HL-60/S4 (cell line): ENCODE measurements around the gene FGF14.

ENCODE experiments used
- in situ Hi-C: fragments of 300-500 bp; cut with MboI; formaldehyde crosslinking; loops from 2 replicates; pipeline ENCODE4 v1.14.3; 2022; ENCODE audit warnings: low sequenced_read_pairs

FGF14 gene

DNA sequence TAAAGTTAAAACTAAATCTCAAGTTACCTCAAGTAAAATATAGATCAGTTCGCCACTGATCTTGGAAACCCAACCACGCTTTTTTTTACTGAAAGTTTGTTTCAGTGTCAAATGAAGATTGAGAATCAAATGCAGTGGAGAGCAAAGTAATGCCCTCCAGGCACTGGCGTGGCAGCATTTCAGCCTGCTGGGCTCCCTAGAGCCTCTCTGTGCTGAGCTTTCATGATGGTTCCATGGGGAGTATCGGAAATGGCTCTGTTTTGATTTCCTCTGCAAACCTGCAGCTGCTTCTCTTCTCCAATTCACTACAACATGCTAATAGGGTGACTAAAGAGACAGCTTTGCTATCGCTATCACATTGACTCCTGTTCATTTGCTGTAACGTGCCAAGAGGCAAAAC is 141.6 kb downstream of the FGF14 start:
- in situ Hi-C loops = no loop called here

GRCh38 chr13:102255409-102255808 is 146.4 kb downstream of the FGF14 start:
- in situ Hi-C loops = no loop called here

DNA sequence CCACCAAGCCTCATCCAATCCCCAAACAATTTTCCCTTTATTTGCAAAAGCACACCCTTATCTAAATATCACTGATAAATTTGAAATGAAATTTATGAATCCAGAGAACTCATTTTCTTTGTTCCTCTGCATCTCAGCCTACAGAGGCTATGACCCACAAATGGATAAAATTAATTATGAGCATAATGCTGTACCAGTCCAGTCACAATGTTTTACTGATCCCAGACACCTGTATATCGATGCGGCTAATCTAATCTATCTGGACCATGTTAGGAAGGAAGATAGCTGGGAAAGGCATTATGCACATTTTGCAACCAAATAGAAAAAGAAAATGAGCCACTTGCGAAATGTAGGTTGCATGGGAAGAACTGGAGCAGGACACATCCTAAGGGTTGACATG is 150.0 kb downstream of the FGF14 start:
- in situ Hi-C loops = no loop called here

GRCh38 chr13:102250448-102250847 is 151.4 kb downstream of the FGF14 start:
- in situ Hi-C loops = no loop called here

- in situ Hi-C loops = no loop called here
These were observed 157.1 kb downstream of the FGF14 start for GRCh38 chr13:102244607-102245227.

DNA sequence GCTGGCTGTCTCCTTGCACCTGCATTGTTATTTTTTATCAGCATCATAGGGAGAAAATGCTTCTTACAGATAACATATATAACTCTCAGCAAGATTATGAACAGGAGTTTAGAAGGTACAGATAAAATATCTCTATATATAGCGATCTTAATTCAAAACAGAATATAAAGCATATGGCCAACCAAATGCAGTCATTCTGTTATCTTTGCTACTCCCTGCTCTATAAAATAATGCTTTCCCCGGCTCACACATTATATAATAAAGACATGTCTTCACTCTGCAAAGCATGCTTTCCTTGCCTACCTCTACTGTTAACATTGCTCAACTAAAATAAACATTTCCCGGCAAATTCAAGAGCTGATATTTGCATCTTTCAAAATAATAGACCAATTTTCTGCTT is 161.7 kb downstream of the FGF14 start:
- in situ Hi-C loops = no loop called here

- in situ Hi-C loops = no loop called here
These were observed 164.6 kb downstream of the FGF14 start for GRCh38 chr13:102237230-102237629.

- in situ Hi-C loops = no loop called here
These were observed 165.0 kb downstream of the FGF14 start for GRCh38 chr13:102236830-102237229.

DNA sequence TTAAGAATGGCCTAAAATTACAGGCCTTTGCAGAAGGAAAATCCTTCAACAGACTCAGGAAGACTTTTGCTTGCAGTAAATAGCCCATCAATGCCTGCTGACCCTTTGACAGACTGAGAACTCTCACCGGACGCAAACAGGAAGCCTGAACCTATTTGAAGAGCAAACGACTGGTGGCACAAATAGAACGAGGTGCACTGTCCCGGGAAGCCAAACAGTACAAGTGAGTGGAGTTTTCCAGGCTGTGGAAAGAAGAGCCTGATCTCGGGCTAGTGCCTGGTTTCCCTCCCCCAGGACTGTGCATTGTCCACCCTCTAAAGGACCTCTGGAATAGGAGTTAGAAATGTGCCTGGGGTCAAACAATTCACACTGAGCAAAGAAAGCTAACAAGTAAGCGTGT is 165.5 kb downstream of the FGF14 start:
- in situ Hi-C loops = no loop called here

DNA sequence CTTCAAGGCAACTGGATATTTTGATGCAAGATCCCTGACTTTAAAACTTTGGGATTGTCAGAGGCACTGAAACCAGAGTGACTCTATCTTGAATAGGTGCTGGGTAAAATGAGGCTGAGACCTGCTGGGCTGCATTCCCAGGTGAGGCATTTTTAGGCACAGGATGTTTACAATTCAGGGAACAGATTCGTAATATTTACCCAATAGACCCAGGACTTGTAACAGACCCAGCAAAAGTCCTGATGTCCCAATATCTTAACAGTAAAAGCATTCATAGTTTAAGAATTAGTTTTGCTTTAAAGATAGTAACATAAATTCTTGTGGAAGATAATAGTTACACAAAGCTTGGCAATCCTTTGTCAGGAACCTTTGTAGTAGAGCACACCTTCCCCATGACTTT is 166.2 kb downstream of the FGF14 start:
- in situ Hi-C loops = no loop called here

DNA sequence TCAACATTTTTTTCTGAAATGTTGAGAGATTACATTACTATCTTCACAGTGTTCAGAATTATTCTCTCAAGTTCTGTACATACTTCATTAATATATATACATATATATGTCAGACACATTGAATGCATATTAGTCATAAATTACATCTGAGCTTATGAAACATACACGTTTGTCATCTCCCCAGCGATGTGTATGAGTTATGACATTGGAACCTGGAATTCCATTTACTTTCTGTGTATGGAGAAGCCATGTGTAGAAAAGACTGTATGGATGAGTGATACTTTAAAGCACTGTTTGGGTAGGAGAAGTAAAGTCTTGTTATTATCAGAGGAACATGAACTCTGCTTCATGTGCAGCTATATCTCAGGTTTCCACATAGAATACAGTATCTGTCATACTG is 167.2 kb downstream of the FGF14 start:
- in situ Hi-C loops = no loop called here

- in situ Hi-C loops = no loop called here
These were observed 168.2 kb downstream of the FGF14 start for GRCh38 chr13:102233566-102234208.

DNA sequence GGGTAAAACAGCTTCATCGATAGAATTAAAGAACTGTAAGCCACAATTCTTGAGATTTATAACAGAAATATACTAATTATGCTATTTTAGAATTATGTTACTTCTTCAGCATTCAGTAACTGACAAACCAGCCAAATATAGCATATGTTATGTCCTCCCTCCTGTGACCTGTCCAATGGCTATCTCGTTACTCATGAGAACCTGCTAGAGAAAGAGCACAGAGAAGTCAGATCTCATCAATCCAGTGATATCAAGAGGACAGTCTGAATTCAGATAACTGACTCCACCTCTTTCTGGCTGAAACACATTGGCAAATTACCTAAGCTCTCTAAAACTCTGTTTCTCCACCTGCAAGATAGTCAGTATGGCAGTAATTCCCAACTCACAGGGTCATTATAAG is 170.4 kb downstream of the FGF14 start:
- in situ Hi-C loops = no loop called here

DNA sequence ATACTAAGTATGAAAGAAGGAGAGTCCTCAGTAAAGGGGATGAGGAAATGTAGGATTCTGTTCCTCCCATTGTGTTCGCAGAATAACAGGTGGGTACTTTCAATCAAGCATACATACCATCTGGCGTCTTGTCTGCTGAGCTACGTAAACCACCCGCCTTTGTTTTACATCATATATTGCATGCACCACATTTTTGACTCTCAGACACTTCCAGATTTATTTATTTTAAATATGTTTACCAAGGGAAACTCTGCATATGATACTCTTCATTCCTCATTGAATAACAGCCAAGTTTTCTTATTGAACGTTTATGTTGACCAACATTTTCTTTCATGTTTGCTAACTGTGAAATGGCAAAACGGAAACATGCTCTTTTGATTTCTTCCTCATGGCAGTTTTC is 174.1 kb downstream of the FGF14 start:
- in situ Hi-C loops = no loop called here

- in situ Hi-C loops = no loop called here
These were observed 175.3 kb downstream of the FGF14 start for GRCh38 chr13:102226591-102226990.

DNA sequence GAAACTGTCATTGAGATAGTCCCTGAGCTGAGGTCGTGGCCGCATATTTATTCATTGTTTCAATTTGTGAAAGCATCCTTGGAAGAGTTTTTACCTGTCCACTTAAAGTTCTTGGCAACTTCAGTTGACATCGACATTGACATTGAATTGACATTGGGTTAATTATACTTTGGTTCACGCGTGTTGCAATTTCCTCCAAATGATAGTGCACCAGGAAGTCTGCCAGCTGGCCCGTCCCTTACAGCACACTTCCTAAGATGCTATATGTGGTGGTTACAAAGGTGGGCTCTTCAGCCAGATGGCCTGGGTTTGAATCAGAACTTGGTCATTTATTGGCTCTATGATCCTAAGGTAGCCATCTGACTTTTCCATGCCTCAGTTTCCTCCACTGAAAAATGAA is 176.0 kb downstream of the FGF14 start:
- in situ Hi-C loops = no loop called here

- in situ Hi-C loops = no loop called here
These were observed 181.1 kb downstream of the FGF14 start for GRCh38 chr13:102220681-102221228.

DNA sequence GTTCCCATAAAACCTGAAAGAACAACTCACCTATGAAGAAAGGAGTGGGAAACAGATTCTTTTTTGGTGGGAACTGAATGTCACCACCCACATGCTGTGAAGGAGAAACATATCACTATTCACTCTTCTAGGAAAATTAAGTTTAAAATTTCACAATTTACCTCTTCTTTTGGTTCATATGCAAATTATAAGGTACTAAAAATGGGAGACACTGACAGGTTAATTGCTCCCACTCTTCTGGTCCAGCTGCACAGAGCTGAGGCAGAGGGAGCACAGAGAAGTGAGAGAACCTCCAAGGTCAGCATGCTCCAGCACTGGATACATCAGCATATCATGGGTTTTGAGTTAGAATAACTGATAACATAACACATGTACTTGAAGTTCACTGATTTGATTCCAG is 186.9 kb downstream of the FGF14 start:
- in situ Hi-C loops = no loop called here

- in situ Hi-C loops = no loop called here
These were observed 189.1 kb downstream of the FGF14 start for GRCh38 chr13:102212729-102213128.

- in situ Hi-C loops = no loop called here
These were observed 193.5 kb downstream of the FGF14 start for GRCh38 chr13:102208347-102208746.

DNA sequence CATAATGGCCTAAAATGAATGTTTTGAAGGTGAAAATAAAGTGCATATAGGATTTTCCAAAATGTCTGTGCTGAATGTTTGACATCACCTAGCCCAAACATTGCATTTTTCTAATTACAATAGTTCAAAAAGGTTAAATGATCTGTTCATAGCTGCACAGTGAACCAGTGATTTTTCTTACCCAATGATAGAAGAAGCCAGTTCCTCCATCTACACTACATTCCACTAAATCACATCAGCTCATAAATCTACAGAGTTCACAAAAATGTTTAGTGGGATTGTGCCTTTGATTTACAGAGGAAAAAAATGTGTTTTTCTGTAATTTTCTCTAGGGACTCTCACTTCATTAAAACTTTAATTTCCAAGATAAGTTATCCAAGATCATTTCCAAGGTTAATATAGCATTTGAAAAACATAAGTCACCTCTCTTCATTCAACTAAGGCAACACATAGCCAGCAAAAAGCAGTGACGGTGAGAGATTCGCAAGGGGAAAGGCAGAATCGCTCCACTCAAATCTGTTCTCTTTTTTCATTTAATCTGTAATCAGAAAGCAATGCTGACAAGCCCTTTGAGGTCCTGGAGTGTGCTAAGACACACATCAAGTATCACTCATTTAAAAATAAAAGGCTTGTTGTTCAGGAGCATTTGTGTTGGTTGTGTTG is 194.0 kb downstream of the FGF14 start:
- in situ Hi-C loops = no loop called here

DNA sequence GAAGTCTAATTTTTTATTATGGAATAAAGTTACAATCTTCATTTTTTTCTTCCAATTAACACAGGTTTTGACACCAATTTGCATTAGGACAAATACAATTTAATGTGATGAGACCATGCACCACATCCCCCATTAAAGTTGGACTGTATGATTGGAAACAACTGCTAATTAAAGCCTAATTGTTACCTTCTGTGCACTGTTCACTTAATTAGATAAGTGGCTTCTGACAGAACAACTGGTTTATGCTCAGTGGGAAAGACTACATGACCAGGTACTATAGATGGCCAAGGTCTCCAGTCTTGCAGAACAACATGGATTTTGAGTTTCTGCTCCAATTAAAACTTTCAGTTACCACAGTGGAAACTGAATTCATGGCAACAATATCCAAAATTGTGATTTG is 198.1 kb downstream of the FGF14 start:
- in situ Hi-C loops = no loop called here
